NCI-H1436 treated with DMSO at 0.1 percent for 48 hours (cell line): ENCODE data around the gene FGR.
A peak's percentile ranks its signal among the peaks of the same experiment; 100 is the strongest.

Source experiments
- DNase-seq: peaks from one replicate; lab custom pipeline; 2025; lab: John Stamatoyannopoulos, UW

The FGR gene

GRCh38 chr1:27588256-27589232 is 46.4 kb downstream of the FGR start:
- DNase-seq: no peak

- no peak for DNase-seq
These were observed 49.3 kb downstream of the FGR start for GRCh38 chr1:27585684-27586083.

DNA sequence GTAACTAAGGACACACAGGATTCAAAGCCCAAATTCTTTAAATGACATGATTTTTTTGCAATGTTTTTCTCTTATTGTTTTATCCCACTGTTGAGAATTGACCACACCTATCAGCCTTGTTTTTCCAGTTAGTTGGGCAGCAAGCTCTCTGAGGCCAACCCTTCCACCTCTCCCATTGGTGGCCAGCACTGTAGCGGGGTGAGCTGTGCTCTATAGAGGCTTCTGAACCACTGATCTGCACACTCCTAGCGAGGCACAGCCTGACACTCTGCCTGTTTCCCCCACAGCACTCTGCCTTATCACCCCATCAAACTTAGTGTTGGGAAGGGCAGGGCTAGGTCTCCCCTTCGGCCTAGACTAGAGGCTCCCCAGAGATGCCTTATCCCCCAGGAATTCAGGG is 50.5 kb downstream of the FGR start:
- DNase-seq: no peak

- DNase-seq: no peak
These were observed 51.5 kb downstream of the FGR start for GRCh38 chr1:27583479-27583878.

GRCh38 chr1:27581823-27582243 is 53.2 kb downstream of the FGR start:
- no peak for DNase-seq

DNA sequence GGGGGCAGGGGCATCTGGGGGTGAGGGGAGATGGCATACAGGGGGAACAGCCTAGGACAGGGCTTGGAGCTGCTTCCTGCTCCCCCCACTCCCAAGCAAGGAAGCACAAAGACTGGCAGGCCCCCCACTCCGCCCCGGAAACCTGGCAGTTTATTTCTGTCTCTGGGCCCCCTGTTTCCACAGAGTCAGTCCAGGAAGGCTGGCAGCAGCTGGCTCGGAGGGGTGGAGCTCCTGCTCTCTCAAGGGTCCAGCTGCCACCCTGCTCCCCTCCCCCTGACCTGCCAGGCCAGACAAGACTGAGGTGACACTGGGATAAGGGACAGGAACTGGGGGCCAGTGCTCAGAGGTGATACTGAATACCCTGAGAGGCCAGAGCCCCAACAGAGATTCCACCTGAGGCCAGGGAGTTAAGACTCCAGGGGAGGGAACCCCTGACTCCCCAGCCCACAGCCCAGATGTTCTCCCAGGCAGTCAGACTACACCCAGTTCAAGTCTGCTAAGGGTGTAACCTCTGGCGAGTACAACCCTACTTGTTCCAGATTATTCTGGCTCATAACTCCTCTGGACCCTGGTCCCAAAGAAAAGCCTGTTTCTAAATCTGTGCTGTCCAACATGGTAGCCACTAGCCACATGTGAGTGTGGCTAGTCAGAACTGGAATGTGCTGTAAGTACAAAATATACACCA is 57.3 kb downstream of the FGR start:
- DNase-seq: no peak

DNA sequence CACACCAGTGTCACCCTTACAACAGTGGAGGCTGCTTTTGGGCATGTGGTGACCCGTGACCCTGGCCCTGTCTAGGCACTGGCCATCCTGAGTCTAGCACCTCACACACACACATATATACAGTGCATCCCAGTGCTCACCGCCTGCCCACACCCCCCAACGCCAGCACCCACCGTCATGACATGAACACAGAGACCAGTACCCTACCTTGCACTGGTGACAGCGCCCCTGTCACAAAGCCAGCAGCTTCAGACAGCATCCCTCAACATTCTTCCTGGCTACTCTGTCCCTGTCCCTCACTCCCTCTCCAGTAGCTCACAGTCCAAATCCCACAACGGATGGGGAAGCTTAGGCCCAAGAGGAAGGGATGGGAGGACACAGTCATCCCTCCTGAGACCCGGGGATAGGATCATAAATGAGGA is 58.2 kb downstream of the FGR start:
- no peak for DNase-seq

DNA sequence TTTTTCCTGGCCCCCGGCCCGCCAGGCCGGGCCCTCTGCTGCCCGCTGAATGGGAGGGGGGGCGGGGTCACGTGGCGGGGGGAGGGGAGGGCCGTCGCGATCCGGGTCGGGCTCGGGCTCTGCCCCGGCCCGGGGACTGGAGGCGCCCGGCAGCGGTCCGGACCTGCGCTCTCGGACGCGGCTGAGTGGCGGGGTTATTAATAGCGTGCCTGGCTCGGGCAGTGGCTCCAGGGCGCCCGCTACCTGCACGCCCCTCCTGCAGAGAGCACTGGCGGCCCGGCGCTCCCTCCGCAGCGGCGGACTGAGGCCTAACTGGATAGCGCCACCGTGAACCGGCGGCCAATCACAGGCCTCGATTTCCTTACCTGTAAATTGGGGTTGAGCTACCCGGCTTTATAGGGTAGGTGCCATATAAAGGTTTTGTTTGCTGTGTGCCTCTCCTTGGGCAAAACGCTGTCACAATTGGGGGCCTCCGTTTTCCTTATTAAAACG is 59.1 kb downstream of the FGR start:
- DNase-seq: no peak

DNA sequence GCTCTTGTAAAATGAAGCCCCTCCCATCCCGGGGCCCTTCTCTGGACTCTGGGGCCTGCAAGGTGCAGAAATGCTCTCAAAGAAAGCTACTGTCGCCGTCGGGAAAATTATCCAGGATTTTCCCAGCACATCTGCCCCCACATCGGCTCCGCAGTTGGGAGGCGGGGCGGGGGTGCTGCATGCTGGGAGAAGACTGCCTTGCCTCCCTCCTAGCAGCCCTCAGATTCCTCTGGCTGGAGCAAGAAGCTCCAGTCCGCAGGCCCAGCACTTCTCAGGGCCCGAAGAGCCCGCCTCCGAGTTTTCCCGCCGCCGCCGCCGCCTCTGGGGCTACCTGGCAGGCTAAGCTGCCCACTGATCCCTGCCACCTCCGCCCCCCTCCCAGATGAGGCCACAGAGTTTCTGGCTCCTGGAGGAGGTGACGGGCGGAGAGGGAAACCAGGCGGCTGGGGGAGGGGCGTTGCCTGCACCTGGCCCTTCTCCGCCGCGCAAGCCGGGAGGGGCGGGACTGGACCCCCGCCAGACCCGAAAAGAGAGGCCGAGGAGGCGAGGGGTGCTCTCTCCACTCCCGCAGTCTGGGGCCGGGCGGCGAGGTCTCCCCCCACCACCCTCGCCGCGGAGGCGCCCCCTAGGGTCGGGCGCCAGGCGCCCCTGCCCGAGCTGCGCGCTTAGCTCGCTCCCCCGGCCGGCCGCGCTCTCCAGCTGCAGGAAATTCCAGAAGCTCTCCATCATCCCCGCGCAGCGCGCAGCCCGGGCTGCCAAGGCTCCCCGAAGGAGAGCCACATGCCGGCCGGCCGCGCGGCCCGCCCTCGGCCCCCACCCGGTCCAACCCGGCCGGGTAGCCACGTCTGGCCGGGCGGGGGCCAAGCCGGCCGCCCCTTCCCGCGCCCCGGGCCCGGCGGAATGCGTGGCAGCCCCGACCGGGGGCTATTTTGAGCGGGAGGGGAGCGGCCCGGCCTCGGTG is 59.8 kb downstream of the FGR start:
- DNase-seq: no peak

DNA sequence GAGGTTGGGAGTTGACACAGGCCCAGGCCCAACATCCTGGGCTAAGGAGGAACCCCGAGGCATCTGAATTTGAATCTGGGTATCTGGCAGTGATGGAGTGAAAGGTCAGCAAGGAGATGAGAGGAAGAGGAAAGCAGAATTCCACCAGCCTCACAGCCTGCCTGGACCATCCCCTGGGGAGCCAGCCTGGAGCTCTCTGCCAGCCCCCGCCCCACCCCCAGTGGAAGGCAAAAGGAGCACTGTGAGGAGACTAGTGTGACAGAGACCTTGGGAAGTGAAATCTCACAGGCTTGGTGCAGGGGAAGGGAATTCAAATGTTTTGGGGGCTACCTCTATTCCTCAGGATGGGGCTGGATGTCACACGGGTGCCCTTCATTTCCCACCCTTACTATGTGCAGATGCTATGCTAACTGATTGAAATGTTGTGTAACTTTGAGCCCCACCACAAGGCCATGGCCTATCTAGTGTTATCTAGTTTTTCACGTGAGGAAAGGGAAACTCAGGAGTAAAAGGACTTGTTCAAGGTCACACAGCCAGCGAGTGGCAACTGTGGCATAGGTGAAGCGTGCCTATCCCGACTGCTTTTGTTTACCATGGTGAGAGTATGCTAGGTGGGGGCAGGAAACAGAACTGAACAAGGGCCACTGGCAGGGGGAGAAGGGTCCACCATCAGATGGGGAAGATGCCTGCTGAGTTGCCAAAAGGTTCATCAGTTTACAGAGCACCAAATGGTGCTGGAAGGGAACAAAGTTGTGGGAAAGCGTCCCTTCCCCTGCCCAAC is 60.8 kb downstream of the FGR start:
- no peak for DNase-seq

DNA sequence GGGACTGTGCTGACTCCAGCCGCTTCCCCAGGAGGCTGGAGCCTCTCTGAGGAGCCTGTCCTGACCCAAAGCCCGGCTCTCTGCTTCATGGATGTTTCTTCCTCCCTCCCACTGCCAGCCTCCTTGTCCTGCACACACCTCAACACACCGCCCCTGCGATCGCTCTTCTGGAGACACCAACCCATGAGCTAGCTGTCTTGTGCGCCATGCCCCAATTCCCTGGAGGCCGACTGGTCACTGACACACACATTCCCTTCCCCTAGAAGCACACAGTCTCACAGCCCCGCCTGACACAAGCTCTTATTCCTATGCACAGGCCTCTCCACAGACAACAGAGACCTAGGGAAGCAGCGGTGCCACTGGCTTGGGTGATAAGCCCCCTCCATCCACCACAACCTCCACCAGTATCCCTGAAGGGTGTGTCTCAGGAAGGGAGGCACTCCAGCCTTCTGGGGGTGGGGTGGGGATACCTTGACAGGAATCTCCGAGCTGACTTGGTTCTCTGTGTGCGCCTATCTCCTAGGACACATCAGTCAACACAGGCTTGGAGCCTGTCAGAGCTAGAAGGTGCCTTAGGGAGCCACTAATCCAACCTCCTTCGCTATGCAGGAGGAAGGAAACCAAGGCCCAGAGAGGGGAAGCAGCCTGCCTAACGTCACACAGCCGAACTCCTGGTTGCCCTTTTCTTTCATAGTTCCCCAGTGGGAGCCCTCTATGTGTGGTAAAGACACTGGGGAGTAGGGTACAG is 62.1 kb downstream of the FGR start:
- DNase-seq: no peak

GRCh38 chr1:27572019-27572678 is 62.8 kb downstream of the FGR start:
- no peak for DNase-seq

GRCh38 chr1:27571439-27572018 is 63.5 kb downstream of the FGR start:
- no peak for DNase-seq

- DNase-seq: no peak
These were observed 64.2 kb downstream of the FGR start for GRCh38 chr1:27570784-27571183.

DNA sequence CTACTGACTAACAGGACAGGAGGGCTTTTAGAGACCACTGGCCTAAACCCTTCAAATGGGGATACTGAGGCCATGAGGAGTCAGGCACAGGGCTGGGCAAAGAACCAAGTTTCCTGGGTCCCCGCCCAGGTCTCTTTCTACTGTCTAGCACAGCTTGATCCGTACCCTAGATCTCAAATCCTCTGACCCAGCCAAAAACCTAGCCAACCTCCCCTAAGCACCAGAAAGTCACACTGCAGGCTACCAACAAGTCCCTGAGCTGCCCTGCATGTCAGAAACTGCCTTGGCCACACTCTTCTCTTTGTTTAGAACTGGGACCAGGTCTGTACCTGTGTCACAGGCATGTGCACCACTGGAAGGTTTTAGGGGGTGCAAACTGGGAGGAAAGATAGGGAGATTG is 64.6 kb downstream of the FGR start:
- DNase-seq: no peak

DNA sequence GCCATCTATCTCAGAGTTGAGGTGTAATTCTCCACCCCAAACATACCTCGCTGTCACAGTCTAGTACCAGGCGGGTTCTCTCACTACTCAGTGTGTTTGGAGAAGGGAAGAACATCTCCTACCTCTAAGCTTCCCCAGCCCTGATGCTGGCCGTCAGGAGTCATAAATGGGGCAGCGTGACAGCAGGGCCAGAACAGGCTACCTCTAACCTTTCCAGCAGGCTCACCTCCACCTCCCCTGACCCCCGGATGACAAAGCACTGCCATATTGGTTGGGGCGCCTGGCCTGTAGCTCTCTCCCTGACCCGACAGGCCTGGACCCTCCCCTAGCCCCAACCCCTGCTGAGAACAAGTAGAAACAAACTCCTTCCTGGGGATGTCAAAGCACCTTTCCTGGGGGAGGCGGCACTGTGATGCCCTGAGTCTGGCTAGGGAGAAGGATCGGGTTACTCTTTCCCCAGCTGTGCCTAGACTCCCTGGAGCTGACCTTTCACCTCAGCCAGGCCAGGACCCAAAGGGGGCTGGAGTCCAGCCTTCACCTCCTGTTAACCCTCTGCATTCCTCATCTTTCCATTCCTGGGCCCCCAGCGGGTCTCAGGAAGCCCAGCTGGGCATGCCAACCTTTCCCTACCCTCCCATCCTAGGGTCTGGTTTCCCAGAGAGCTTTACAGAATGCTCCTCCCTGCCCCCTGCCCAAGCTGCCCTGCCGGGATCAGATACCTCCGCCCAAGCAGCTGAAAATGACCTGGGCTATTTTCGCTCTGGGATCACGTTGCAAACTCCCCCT is 65.3 kb downstream of the FGR start:
- no peak for DNase-seq

DNA sequence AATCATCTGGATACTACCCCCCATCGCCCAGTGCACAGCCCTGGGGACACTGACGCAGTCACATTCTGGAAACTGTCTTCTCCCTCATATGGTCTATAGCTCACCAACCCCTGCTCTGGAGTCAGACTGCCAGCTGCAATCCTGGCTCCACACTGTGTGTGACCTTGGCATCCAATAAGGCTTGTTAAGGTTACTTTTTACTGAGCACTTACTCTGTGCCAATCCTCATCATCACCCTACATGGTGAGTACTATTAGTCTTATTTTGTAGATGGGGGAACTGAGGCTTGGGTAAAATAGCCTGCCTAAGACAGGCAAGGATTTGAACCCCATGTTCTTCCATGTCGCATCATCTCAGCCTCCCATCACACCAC is 65.9 kb downstream of the FGR start:
- no peak for DNase-seq

DNA sequence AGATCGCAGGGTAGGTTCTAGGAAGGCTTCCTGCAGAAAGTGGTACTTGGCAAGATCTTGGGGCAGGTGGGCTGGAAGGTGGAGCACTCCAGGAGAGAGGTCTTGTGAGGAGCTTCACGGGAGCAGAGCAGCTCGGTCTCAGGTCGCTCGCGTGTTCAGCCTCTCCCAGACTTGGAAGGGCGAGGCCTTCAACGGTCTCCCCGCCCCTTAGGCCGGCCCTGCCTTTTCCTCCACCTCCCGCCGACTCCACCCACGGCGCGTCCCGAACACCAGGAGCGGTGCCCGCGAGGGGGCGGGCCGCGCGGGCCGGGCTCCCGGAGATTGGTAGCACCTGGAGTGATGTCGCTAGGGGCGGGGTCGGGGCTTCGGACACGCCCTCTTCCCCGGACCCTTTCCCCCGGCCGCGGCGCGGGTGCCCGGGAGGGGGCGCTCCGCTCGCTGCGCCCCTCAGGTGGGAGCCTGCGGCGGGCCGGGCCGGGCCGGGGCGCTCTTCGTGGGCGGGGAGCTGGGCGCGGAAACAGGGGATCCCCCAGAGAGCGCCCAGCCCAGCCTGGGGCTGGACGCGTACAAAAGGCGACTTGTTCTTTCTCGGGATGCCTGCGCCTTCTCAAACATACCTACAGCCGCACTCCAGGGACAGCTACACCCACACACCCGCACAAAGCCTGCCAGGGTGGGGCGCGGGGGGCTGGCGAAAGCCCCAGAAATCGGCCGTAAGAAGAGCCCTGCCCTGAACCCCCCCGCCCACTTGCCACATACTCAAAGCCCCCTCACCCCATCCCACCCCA is 66.5 kb downstream of the FGR start:
- DNase-seq: peak; percentile 62
